Liver (tissue), 3 donors: Measurements from ENCODE around the gene WDR7.

Experiments used
- CTCF ChIP-seq: fragments of 150-350 bp; IDR thresholded peaks from 2 replicates; pipeline ENCODE4 v1.5.1; 2017; ENCODE audit warnings: improper control_type of control experiment, low read depth, low read length; ENCODE audit not compliant: missing input control
- EGR1 ChIP-seq, 2 donors: IDR thresholded peaks; 2 replicates each; pipeline ENCODE4 v1.6.1; 2016 to 2018; ENCODE audit warnings: antibody characterized with exemption in 2 of 2, low read depth in 2 of 2
- FOXA1 ChIP-seq: IDR thresholded peaks from 2 replicates; pipeline ENCODE4 v1.6.1; 2016; ENCODE audit warnings: antibody characterized with exemption
- FOXA2 ChIP-seq: IDR thresholded peaks from 2 replicates; pipeline ENCODE4 v1.6.1; 2016; ENCODE audit warnings: antibody characterized with exemption
- GABPA ChIP-seq, 2 donors: IDR thresholded peaks in 1 of 2; conservative IDR thresholded peaks in 1 of 2; 2 replicates each; pipeline ENCODE4 v1.6.1; 2016; ENCODE audit warnings: antibody characterized with exemption in 2 of 2, mild to moderate bottlenecking in 1 of 2, moderate library complexity in 1 of 2
- JUND ChIP-seq, 2 donors: IDR thresholded peaks; 2 replicates each; pipeline ENCODE4 v1.6.1; 2016; ENCODE audit warnings: antibody characterized with exemption in 2 of 2
- RAD21 ChIP-seq, 2 donors: IDR thresholded peaks; 2 replicates each; pipeline ENCODE4 v1.6.1; 2016; ENCODE audit warnings: antibody characterized with exemption in 2 of 2, mild to moderate bottlenecking in 2 of 2
- RXRA ChIP-seq, 2 donors: IDR thresholded peaks; 2 replicates each; pipeline ENCODE4 v1.6.1; 2017 to 2018; ENCODE audit warnings: antibody characterized with exemption in 2 of 2, mild to moderate bottlenecking in 1 of 2
- SP1 ChIP-seq: IDR thresholded peaks from 2 replicates; pipeline ENCODE4 v1.6.1; 2018; ENCODE audit warnings: antibody characterized with exemption, mild to moderate bottlenecking
- TAF1 ChIP-seq: conservative IDR thresholded peaks from 2 replicates; pipeline ENCODE4 v1.6.1; 2016; ENCODE audit warnings: antibody characterized with exemption, mild to moderate bottlenecking
- YY1 ChIP-seq: IDR thresholded peaks from 2 replicates; pipeline ENCODE4 v1.6.1; 2016; ENCODE audit warnings: antibody characterized with exemption, mild to moderate bottlenecking
- TF ChIP-seq, protein P1 (sequence below): IDR thresholded peaks from 2 replicates; pipeline ENCODE4 v1.6.1; 2016; ENCODE audit warnings: antibody characterized with exemption, mild to moderate bottlenecking
- TF ChIP-seq, protein P2 (sequence below): IDR thresholded peaks from 2 replicates; pipeline ENCODE4 v1.6.1; 2016; ENCODE audit warnings: antibody characterized with exemption
- TF ChIP-seq, protein P3 (sequence below): IDR thresholded peaks from 2 replicates; pipeline ENCODE4 v1.6.1; 2016; ENCODE audit warnings: antibody characterized with exemption
- donor health status: healthy.
- donor health status: healthy.

- no peak for TF ChIP-seq CTCF
- no peak for TF ChIP-seq GABPA (IDR thresholded peaks at IDR 0.05 in 1 of 2, conservative IDR thresholded peaks at IDR 0.05 in 1 of 2)
- no peak for TF ChIP-seq SP1
- TF ChIP-seq TAF1 = no peak
- TF ChIP-seq, protein P1, sequence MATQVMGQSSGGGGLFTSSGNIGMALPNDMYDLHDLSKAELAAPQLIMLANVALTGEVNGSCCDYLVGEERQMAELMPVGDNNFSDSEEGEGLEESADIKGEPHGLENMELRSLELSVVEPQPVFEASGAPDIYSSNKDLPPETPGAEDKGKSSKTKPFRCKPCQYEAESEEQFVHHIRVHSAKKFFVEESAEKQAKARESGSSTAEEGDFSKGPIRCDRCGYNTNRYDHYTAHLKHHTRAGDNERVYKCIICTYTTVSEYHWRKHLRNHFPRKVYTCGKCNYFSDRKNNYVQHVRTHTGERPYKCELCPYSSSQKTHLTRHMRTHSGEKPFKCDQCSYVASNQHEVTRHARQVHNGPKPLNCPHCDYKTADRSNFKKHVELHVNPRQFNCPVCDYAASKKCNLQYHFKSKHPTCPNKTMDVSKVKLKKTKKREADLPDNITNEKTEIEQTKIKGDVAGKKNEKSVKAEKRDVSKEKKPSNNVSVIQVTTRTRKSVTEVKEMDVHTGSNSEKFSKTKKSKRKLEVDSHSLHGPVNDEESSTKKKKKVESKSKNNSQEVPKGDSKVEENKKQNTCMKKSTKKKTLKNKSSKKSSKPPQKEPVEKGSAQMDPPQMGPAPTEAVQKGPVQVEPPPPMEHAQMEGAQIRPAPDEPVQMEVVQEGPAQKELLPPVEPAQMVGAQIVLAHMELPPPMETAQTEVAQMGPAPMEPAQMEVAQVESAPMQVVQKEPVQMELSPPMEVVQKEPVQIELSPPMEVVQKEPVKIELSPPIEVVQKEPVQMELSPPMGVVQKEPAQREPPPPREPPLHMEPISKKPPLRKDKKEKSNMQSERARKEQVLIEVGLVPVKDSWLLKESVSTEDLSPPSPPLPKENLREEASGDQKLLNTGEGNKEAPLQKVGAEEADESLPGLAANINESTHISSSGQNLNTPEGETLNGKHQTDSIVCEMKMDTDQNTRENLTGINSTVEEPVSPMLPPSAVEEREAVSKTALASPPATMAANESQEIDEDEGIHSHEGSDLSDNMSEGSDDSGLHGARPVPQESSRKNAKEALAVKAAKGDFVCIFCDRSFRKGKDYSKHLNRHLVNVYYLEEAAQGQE = no peak
- no peak for TF ChIP-seq FOXA2
- no peak for TF ChIP-seq RAD21 (IDR thresholded peaks at IDR 0.05)
- no peak for TF ChIP-seq FOXA1
- TF ChIP-seq YY1 = no peak
- TF ChIP-seq, protein P2, sequence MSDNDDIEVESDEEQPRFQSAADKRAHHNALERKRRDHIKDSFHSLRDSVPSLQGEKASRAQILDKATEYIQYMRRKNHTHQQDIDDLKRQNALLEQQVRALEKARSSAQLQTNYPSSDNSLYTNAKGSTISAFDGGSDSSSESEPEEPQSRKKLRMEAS = no peak
- TF ChIP-seq, protein P3, sequence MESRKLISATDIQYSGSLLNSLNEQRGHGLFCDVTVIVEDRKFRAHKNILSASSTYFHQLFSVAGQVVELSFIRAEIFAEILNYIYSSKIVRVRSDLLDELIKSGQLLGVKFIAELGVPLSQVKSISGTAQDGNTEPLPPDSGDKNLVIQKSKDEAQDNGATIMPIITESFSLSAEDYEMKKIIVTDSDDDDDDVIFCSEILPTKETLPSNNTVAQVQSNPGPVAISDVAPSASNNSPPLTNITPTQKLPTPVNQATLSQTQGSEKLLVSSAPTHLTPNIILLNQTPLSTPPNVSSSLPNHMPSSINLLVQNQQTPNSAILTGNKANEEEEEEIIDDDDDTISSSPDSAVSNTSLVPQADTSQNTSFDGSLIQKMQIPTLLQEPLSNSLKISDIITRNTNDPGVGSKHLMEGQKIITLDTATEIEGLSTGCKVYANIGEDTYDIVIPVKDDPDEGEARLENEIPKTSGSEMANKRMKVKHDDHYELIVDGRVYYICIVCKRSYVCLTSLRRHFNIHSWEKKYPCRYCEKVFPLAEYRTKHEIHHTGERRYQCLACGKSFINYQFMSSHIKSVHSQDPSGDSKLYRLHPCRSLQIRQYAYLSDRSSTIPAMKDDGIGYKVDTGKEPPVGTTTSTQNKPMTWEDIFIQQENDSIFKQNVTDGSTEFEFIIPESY = no peak
- no peak for TF ChIP-seq EGR1 (IDR thresholded peaks at IDR 0.05; ENCODE audit: low read depth in 2 of 2)
- TF ChIP-seq RXRA (IDR thresholded peaks at IDR 0.05) = no peak
- no peak for TF ChIP-seq JUND (IDR thresholded peaks at IDR 0.05)
Measured at GRCh38 chr18:56999823-57000222, 348.7 kb downstream of the WDR7 start.
